HCT116 (cell line): ENCODE results near the gene MUC4. TPM values are rescaled to one million over a fixed set of nuclear protein-coding genes. Genes with fewer than 3 reads are reported as not detected.
A peak's percentile ranks its signal among the peaks of the same experiment; 100 is the strongest.

Experiments used
- ATAC-seq: fragments of 200-7000 bp; cut with Tn5 transposase; 2 replicates; pipeline ENCODE4 v1.9.1; 2020; ENCODE audit warnings: mild to moderate bottlenecking, moderate library complexity
- BruUV-seq: library from RNA; stranded (reverse); fragments of 400-500 nt; replicated peaks from 2 replicates; lab custom pipeline; 2021; lab: Mats Ljungman, UMichigan
- CTCF ChIA-PET: fragments of 300-600 bp; sonication (Branson Sonifier 250); formaldehyde crosslinking; loops from one replicate; lab custom pipeline; 2021; ENCODE audit warnings: antibody characterized with exemption; lab: Charles Lee
- POLR2A ChIA-PET: fragments of 300-600, 350-600 bp; sonication (Branson Sonifier 250); formaldehyde crosslinking; loops from one replicate; lab custom pipeline; 2021; ENCODE audit warnings: antibody characterized with exemption; lab: Charles Lee
- RAD21 ChIA-PET, 2 experiments: fragments of 300-600 bp; sonication (Branson Sonifier 250); formaldehyde crosslinking; loops; one replicate each; lab custom pipeline; 2023; ENCODE audit warnings: low total read pairs in 2 of 2; ENCODE audit not compliant: uncharacterized antibody in 2 of 2, unreplicated experiment in 2 of 2, low non-redundant PET in 1 of 2; lab: Charles Lee
- DNase-seq: peaks from one replicate; pipeline ENCODE4 v3.0.0-alpha.2; 2010; ENCODE audit warnings: low read depth, low spot score
- H2AFZ ChIP-seq: fragments of 200-600 bp; shearing (Covaris generic), sonication (generic); 2 replicates; pipeline ENCODE4 v1.6.1; 2017; ENCODE audit warnings: low read depth, mixed run types, mixed read lengths, antibody characterized with exemption, low read length; ENCODE audit not compliant: poor library complexity, severe bottlenecking
- H3K27ac ChIP-seq: 2 replicates; pipeline ENCODE4 v1.5.1; 2012; ENCODE audit warnings: low read depth, low read length
- H3K27me3 ChIP-seq: fragments of 200-600 bp; sonication (generic); 2 replicates; pipeline ENCODE4 v1.6.1; 2016; ENCODE audit warnings: mixed run types, low read length, mixed read lengths; ENCODE audit not compliant: insufficient read depth
- H3K36me3 ChIP-seq, 2 experiments: fragments of 200-500 bp in 1 of 2; fragments of 200-600 bp in 1 of 2; sonication (Bioruptor generic) in 1 of 2; sonication (generic) in 1 of 2; 2 replicates each; pipeline versions ENCODE4 v1.5.1 to v1.6.1; 2014 to 2016; ENCODE audit warnings: low read length in 2 of 2, inconsistent platforms in 1 of 2, mixed read lengths in 1 of 2, mixed run types in 1 of 2; ENCODE audit not compliant: insufficient read depth in 2 of 2, control insufficient read depth in 1 of 2
- H3K4me1 ChIP-seq, 2 experiments: fragments of 200-600 bp in 1 of 2; sonication (generic) in 1 of 2; 2 replicates each; pipeline versions ENCODE4 v1.5.1 to v1.6.1; 2012 to 2017; ENCODE audit warnings: low read length in 2 of 2, inconsistent platforms in 1 of 2, mild to moderate bottlenecking in 1 of 2, mixed read lengths in 1 of 2, mixed run types in 1 of 2, moderate library complexity in 1 of 2; ENCODE audit not compliant: insufficient read depth in 2 of 2, control insufficient read depth in 1 of 2
- H3K4me2 ChIP-seq: fragments of 200-600 bp; sonication (generic); 2 replicates; pipeline ENCODE4 v1.6.1; 2017; ENCODE audit warnings: mixed run types, low read length, mixed read lengths
- H3K4me3 ChIP-seq, 2 experiments: fragments of 200-600 bp in 1 of 2; sonication (generic) in 1 of 2; replicated peaks in 1 of 2; 2 replicates each; pipeline ENCODE4 v1.5.1; 2011 to 2016; ENCODE audit warnings: low read length in 2 of 2, control low read depth in 1 of 2, low read depth in 1 of 2, mild to moderate bottlenecking in 1 of 2, mixed read lengths in 1 of 2, mixed run types in 1 of 2
- H3K79me2 ChIP-seq: fragments of 200-600 bp; sonication (generic); 2 replicates; pipeline ENCODE4 v1.6.1; 2017; ENCODE audit warnings: mild to moderate bottlenecking, mixed run types, low read length, moderate library complexity, mixed read lengths; ENCODE audit not compliant: insufficient read depth
- H3K9ac ChIP-seq: fragments of 200-600 bp; sonication (generic); 2 replicates; pipeline ENCODE4 v1.6.1; 2016; ENCODE audit warnings: low read length, mixed read lengths
- H3K9me2 ChIP-seq: fragments of 200-600 bp; sonication (generic), shearing (Covaris generic); 2 replicates; pipeline ENCODE4 v1.6.1; 2017; ENCODE audit warnings: mixed run types, mild to moderate bottlenecking, moderate library complexity; ENCODE audit not compliant: insufficient read depth
- H3K9me3 ChIP-seq, 2 experiments: fragments of 200-500 bp in 1 of 2; fragments of 200-600 bp in 1 of 2; sonication (Bioruptor generic) in 1 of 2; sonication (generic) in 1 of 2; 2 replicates each; pipeline ENCODE4 v1.6.1; 2014 to 2017; ENCODE audit warnings: low read length in 2 of 2, mixed read lengths in 2 of 2, inconsistent platforms in 1 of 2, low read depth in 1 of 2, mild to moderate bottlenecking in 1 of 2, mixed run types in 1 of 2, moderate library complexity in 1 of 2; ENCODE audit not compliant: control insufficient read depth in 1 of 2, insufficient read depth in 1 of 2
- H4K20me1 ChIP-seq: fragments of 200-600 bp; sonication (generic), shearing (Covaris generic); 2 replicates; pipeline ENCODE4 v1.6.1; 2017; ENCODE audit warnings: mixed run types, mild to moderate bottlenecking, moderate library complexity; ENCODE audit not compliant: insufficient read depth
- ATF3 ChIP-seq: IDR thresholded peaks from 2 replicates; pipeline ENCODE4 v1.6.1; 2012
- ELF1 ChIP-seq: IDR thresholded peaks from 2 replicates; pipeline ENCODE4 v1.6.1; 2012; ENCODE audit warnings: low read depth, borderline replicate concordance
- POLR2AphosphoS5 ChIP-seq: IDR thresholded peaks from 2 replicates; pipeline ENCODE4 v1.6.1; 2011; ENCODE audit warnings: mild to moderate bottlenecking, low read depth, low read length, moderate library complexity
- YY1 ChIP-seq: IDR thresholded peaks from 2 replicates; pipeline ENCODE4 v1.6.1; 2011; ENCODE audit warnings: low read length, low read depth, moderate library complexity, mild to moderate bottlenecking; ENCODE audit not compliant: insufficient replicate concordance; ENCODE audit errors: extremely low read depth
- ZBTB33 ChIP-seq: IDR thresholded peaks from 2 replicates; pipeline ENCODE4 v1.6.1; 2011; ENCODE audit warnings: mild to moderate bottlenecking, low read length, moderate library complexity; ENCODE audit not compliant: insufficient replicate concordance; ENCODE audit errors: extremely low read depth
- ZFX ChIP-seq: fragments of 450-650 bp; IDR thresholded peaks from 2 replicates; pipeline ENCODE4 v1.6.1; 2017
- intact Hi-C: fragments of 100-400 bp; cut with micrococcal nuclease; formaldehyde crosslinking; loops from 2 replicates; pipeline ENCODE4 v1.10.0; 2022
- total RNA-seq: library from RNA; stranded (reverse); gene quantifications from one replicate; pipeline ENCODE4 v1.2.1, GENCODE V29; 2021; ENCODE audit not compliant: unreplicated experiment

Gene MUC4
- total RNA-seq, 1 experiment from 2014 or later: 0.64 TPM

GRCh38 chr3:195715583-195716266 is 96.0 kb downstream of the MUC4 start:
- no peak overlapping the region for H3K27ac ChIP-seq
- ChIA-PET RAD21 (no interaction called here), CTCF (interaction anchor here (0.9 kb wide), 1 partner anchor 23 kb away, joined by 3 read pairs; no protein-coding TSS in a partner anchor), POLR2A (interaction anchor here (1.2 to 1.3 kb wide), 2 partner anchors 12 to 32 kb away, joined by 3 read pairs; no protein-coding TSS in a partner anchor)
- peaks cover 26 to 45% of the 10 kb centered on the region in 2 experiments for H3K4me1 ChIP-seq
- TF ChIP-seq ATF3 (no peak), YY1 (peak; percentile 40), ZFX (0 out of 2 replicates have a peak, but pooled peaks have one; percentile 17), ELF1 (no peak), POLR2AphosphoS5 (peak; percentile 46; the same call in 1 of the 2 replicates), ZBTB33 (peak; percentile 81)
- no peaks in the 10 kb centered on the region for H3K9me3 ChIP-seq
- H3K9me2 ChIP-seq: no peaks in the 10 kb centered on the region
- no peak overlapping the region for H3K9ac ChIP-seq
- ATAC-seq (peak; percentile 80), DNase-seq (peak; percentile 89)
- no peaks in the 10 kb centered on the region for H4K20me1 ChIP-seq
- no peak overlapping the region for H2AFZ ChIP-seq
- intact Hi-C loops: no loop called here
- H3K4me2 ChIP-seq: peak overlapping the region; percentile 66
- no TSS peak for BruUV-seq
- no peaks in the 10 kb centered on the region for H3K36me3 ChIP-seq
- no peaks in the 10 kb centered on the region for H3K27me3 ChIP-seq
- H3K4me3 ChIP-seq: peak overlapping the region in 1 of 2 experiments; percentile 15; a peak in 2 of 4 replicates
- no peaks in the 10 kb centered on the region for H3K79me2 ChIP-seq
